ENCODE data around the gene CCDC17.
A peak's percentile ranks its signal among the peaks of the same experiment; 100 is the strongest.

The CCDC17 gene

DNA sequence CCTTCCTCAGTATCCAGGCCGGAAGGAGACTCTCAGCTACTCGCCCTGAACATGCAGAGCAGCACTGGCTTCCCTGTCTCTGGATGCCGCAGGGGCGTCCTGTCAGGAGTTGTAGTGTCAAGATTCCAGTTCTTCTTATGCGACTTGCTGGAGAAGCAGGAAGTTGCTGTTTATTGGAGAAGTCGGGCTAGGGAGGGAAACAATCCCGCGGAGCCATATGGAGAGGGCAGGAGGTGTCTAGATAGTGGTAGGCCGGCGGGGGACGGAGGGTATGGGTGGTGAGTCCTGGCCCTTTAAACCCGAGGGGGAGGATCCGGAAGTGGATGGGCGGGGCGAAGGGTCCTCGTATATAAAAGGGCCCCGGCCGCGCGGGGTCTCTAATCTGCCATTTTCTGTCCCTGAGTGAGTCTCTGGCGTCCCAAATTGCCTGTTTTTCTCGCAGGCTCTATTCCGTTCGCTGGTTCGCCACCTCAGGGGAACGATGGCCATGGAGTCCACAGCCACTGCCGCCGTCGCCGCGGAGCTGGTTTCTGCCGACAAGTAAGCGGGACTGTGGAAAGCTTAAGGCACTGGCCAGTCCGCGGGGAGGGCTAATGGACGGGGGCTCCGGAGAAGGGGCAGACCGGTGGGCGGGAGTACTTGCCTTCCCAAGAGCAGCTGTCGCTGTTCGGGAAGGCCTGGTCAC lies 40.0 kb downstream of the CCDC17 start, which contains the start of gene NASP:
TSS of gene NASP (plus strand) at position 376 of the 685 bp plus-strand sequence. CDS start at position 482, 106 bp downstream.
- peak; percentile 87 for DNase-seq (ENCODE audit: low spot score)

DNA sequence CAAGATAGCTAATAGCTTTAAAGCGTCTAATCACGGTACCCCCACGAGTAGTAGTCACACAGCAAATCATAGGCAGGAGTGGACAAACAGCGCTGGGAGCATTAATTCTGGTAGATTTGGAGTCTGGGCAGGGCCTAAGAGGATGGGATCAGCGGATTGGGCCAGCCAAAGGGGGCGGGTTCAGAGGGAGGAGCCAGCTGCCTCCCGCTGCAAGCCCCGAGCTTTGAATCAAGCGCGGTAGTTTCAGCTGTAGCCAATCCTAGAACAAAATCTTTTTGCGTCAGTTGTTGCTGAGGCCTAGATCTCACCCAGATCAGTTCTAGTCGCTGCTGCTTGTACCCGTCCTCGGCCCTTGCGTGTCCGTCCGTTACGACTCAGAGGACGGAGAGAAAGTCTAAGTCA lies 40.6 kb downstream of the CCDC17 start:
- DNase-seq (ENCODE audit: low spot score), result peak; percentile 96

DNA sequence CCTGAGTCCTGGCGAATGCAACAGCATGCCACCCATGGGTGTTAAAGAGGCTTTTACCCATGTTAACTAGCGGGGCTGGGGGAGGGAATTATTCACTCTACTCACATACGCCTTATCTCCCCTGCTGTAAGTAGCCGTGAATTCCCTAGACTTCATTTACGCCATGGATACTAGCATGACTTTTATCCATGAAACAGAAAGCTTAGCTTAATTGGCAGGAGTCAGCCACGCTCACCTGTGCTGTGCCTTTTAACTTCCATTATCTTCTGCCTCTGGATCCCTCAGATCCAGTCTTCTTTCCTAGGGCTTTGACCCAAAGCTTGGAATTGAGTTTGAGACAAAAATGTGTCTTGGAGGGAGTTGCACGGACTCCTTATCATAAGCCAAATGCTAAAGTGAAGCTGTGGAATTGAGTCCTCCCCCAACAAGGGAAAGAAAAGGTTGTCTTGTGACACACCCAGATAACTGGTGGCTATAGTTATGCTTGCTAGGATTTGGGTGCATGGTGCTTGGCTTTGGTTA lies 49.7 kb downstream of the CCDC17 start:
- no peak for DNase-seq (ENCODE audit: low spot score)

DNA sequence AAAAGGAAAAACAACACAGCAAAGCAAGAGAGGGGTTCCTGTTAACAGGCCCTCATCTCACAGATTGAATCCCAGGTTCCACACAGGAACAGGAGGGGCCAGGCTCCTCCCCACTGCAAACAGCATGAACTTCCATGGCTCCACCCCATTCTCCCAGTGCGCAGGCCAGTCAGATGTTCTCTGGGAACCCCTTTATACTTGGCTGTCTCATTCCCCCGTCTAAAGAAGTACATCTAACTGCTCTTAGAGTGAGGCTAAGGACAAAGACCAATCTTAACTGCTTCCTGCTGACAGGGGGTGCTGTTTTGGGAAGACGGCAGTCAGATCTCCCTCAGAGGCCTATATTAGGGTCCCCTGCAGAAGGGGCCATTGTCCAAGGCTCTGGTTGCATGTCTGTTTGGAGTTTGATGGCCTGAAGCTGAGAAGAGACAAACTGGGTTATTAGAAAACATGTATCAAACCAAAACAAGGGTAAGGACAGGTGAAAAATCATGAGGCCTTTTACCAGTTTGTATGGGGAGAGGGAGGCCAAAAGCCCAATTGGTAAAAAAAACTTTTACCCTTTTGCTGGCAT lies 50.5 kb downstream of the CCDC17 start:
- DNase-seq (ENCODE audit: low spot score), result no peak

DNA sequence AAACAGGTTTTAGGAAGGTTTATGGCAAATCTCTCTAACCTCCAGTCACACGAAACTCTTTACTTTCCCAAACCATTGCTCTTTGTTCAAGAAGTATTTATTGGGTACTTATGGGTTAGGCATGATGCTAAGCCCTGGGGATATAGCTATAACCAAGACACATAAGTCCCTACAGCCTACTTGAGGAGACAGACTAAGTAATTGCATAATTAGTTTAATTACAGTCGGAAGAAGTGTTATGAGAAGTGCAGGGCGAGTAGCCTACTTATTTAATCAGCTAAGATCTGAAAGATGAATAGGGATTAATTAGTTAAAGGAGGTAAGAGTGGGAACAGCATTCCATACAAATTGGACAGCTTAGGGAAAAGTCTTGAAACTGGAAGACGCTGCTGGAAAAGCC lies 53.2 kb downstream of the CCDC17 start:
- no peak for DNase-seq (ENCODE audit: low spot score)
